Smooth muscle cell of bladder (primary cell): Measurements from ENCODE around the gene PTGR1. TPM values are rescaled to one million over a fixed set of nuclear protein-coding genes. Genes with fewer than 3 reads are reported as not detected.

Experiments
- total RNA-seq: library from RNA; depleted of rRNA; stranded (reverse); fragments of >200 nt; gene quantifications from 2 replicates; pipeline ENCODE4 v1.2.3, GENCODE V29; 2014

PTGR1 gene
- total RNA-seq, result 115 and 157 TPM in 2 replicates

DNA sequence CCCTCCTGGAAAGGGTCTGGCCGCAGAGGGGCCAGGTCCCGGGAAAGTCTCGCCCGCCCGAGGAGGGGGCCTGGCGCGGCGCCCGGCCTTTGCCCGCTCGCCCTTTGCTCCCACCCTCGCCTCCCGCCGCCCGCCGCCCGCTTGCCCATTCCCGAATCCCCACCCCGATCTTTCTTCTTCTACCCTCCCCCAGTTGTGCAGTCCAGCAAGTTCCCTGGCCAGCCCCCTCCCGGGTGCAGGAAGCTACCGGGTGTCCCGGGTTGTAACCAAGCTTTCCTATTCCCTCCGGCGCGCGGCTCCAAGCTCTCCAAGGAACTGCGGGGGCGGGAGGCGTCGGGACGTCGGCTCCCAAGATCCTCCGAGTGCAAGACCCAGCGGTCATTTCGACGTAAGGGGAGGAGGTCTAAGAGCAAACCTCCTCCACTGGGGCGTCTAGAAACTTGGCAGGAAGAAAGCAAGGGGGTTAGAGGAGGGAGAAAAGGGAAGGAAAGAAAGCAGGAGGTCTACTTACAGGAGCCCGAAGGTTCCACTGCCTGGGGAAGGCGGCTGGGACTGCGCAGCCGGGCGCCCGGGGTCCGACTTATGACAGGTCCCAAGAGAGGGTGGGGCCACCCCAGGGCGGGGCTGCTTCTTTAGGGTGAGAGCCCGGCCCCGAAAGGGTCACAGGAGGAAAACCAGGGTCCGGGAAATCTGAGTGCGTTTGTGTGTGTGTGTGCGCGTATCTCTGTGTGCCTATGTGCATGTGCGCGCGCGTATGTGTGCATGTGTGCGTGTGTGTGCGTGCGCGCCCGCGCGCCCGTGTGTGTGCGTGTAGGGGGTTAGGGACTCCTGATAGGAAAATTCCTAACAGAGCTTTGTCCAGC lies at the start of gene PTGR1:
Gene PTGR1 (minus strand): TSS at position 556 of the 863 bp plus-strand sequence. CDS start 2,225 bp downstream, outside the sequence.

GRCh38 chr9:111631214-111631971 lies 31.9 kb upstream of the PTGR1 start, which contains the start of gene DNAJC25:
DNAJC25 (plus strand) TSS chr9:111631334; CDS start chr9:111631408, 74 bp downstream.

DNA sequence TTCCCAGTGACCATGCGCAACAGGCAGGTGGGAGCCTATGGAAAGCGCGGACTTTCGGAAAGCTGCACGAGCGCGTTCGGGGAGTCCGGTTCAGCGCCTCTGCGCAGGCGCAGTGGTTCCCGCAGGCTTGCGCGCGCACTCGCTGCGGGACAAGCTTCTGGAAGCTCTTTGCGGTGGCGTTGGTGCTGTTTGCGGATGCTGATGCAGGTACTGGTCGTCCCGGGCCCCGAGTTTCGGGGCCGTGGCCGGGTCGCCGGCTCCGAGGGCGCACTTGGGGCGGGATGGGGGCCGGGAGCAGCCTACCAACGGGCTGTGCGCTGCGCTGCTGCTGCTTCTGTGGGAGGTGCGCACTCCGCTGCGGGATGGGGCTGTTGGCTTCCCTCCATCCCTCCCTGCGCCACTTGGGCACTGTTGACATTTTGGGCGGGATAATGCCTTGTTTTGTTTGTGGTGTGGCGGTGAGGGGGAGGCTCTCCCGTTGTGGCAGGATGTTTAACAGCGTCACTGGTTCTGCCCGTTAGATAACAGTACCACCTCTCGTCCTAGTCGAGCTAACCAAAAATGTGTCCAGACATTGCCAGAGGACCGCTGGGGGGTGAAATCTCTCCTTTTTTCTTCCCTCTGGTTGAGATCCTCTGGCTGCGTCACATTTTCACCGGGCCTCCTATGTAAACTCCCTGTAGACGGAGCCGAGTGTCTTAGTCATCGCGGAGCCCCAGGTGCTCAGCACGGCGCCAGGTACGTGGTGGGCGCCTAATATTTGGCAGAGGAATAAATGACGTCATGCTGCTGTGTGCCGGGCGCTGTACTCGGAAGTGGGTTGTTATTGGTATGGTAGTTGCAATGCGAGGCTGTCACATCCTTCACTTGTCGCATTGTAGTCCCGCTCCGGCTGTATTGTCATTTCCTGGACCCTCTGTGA lies 74.1 kb downstream of the PTGR1 start, which contains the start of gene ZNF483:
Gene ZNF483 (plus strand): TSS at position 124 of the 922 bp plus-strand sequence. CDS start 2,217 bp downstream, outside the sequence.

Other genes with a start within 250 kb of the PTGR1 start
- 110 and 118 TPM in 2 replicates for gene ECPAS, start 115.3 kb downstream of the PTGR1 start, total RNA-seq
- gene ZNF483, start 74.5 kb downstream of the PTGR1 start, total RNA-seq, result 1.00 and 2.2 TPM in 2 replicates
- gene DNAJC25, start 31.7 kb upstream of the PTGR1 start, total RNA-seq, result 8.5 and 10.5 TPM in 2 replicates
- 56.3 and 71.1 TPM in 2 replicates for gene GNG10, start 62.0 kb upstream of the PTGR1 start, total RNA-seq
- gene SHOC1, start 195.3 kb upstream of the PTGR1 start, total RNA-seq, result under 0.01 TPM in 1 of 2 replicates, not detected in the other